Dermis blood vessel endothelial cell (primary cell): ENCODE data around the gene KAT6B. TPM values are rescaled to one million over a fixed set of nuclear protein-coding genes. Genes with fewer than 3 reads are reported as not detected.

ENCODE experiments used
- DNase-seq: peaks from one replicate; pipeline ENCODE4 v3.0.0; 2010
- total RNA-seq: library from RNA; depleted of rRNA; stranded (reverse); fragments of >200 nt; gene quantifications from 2 replicates; pipeline ENCODE4 v1.2.3, GENCODE V29; 2014

The KAT6B gene
- total RNA-seq, 1 donor from 2014 or later: 26.5 TPM

- DNase-seq: peak; percentile 8
These were observed 2.1 kb upstream of the KAT6B start for GRCh38 chr10:74824184-74824899.

GRCh38 chr10:74824900-74825370, 1.5 kb upstream of the KAT6B start:
- DNase-seq: peak; percentile 29

- no peak for DNase-seq
These were observed 844 bp upstream of the KAT6B start for GRCh38 chr10:74825371-74826141.

GRCh38 chr10:74827045-74827441, 643 bp downstream of the KAT6B start:
- no peak for DNase-seq

- DNase-seq: no peak
These were observed 1.3 kb downstream of the KAT6B start for GRCh38 chr10:74827694-74828093.

- DNase-seq: no peak
These were observed 2.5 kb downstream of the KAT6B start for GRCh38 chr10:74828946-74829345.

GRCh38 chr10:74831518-74832120, 5.2 kb downstream of the KAT6B start:
- no peak for DNase-seq

GRCh38 chr10:74835963-74836362, 9.6 kb downstream of the KAT6B start:
- DNase-seq: no peak

- no peak for DNase-seq
These were observed 10.5 kb downstream of the KAT6B start for GRCh38 chr10:74836877-74837276.

GRCh38 chr10:74837743-74838142, 11.3 kb downstream of the KAT6B start:
- DNase-seq: no peak

GRCh38 chr10:74839708-74840107, 13.3 kb downstream of the KAT6B start:
- DNase-seq: no peak

- no peak for DNase-seq
These were observed 15.0 kb downstream of the KAT6B start for GRCh38 chr10:74841265-74841973.

GRCh38 chr10:74842301-74842954, 16.0 kb downstream of the KAT6B start:
- no peak for DNase-seq

- DNase-seq: no peak
These were observed 20.6 kb downstream of the KAT6B start for GRCh38 chr10:74846958-74847357.

GRCh38 chr10:74851831-74852230, 25.4 kb downstream of the KAT6B start:
- DNase-seq: peak; percentile 58

GRCh38 chr10:74852381-74852780, 26.0 kb downstream of the KAT6B start:
- no peak for DNase-seq

- DNase-seq: no peak
These were observed 28.2 kb downstream of the KAT6B start for GRCh38 chr10:74854610-74855009.

- peak; percentile 5 for DNase-seq
These were observed 28.6 kb downstream of the KAT6B start for GRCh38 chr10:74855027-74855426.

GRCh38 chr10:74855439-74855838, 29.0 kb downstream of the KAT6B start:
- no peak for DNase-seq

- DNase-seq: no peak
These were observed 30.5 kb downstream of the KAT6B start for GRCh38 chr10:74856940-74857339.

- no peak for DNase-seq
These were observed 31.2 kb downstream of the KAT6B start for GRCh38 chr10:74857586-74857985.

GRCh38 chr10:74859546-74859945, 33.1 kb downstream of the KAT6B start:
- DNase-seq: no peak
